Transverse colon (tissue), 3 donors: Measurements from ENCODE around the gene ANGPTL2.

Experiments
- POLR2A ChIP-seq: fragments of 450-650 bp; IDR thresholded peaks from one replicate; pipeline ENCODE4 v1.6.1; 2016; ENCODE audit warnings: antibody characterized with exemption, mild to moderate bottlenecking, moderate library complexity
- TF ChIP-seq, protein P1 (sequence below), 5 experiments: fragments of 200-600 bp in 3 of 5; fragments of 450-650 bp in 2 of 5; sonication (generic) in 3 of 5; IDR thresholded peaks; 1 replicate in 2 of 5; 2 replicates in 3 of 5; pipeline ENCODE4 v1.5.1; 2016 to 2017; ENCODE audit warnings: antibody characterized with exemption in 5 of 5, inconsistent platforms in 3 of 5, mild to moderate bottlenecking in 2 of 5, moderate library complexity in 1 of 5

DNA sequence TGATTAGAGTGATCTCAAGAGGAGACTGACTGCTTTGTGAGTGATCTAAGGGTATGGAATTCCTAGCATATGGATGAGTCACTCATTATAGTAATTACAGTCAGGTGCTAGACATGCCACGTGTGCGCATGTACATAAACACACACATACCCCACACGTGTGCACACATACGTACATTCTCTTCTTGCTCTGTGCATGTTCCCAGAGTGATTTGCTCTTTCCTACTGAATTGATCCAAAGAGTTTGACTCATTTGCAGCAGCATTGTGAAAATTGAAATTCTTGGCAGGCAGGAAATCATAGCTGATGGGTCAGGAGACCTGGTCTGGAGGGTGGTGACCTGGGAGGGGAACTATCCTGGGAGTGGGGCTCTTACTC is 63.8 kb downstream of the ANGPTL2 start:
- no peak for TF ChIP-seq POLR2A
- TF ChIP-seq, protein P1, sequence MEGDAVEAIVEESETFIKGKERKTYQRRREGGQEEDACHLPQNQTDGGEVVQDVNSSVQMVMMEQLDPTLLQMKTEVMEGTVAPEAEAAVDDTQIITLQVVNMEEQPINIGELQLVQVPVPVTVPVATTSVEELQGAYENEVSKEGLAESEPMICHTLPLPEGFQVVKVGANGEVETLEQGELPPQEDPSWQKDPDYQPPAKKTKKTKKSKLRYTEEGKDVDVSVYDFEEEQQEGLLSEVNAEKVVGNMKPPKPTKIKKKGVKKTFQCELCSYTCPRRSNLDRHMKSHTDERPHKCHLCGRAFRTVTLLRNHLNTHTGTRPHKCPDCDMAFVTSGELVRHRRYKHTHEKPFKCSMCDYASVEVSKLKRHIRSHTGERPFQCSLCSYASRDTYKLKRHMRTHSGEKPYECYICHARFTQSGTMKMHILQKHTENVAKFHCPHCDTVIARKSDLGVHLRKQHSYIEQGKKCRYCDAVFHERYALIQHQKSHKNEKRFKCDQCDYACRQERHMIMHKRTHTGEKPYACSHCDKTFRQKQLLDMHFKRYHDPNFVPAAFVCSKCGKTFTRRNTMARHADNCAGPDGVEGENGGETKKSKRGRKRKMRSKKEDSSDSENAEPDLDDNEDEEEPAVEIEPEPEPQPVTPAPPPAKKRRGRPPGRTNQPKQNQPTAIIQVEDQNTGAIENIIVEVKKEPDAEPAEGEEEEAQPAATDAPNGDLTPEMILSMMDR (IDR thresholded peaks at IDR 0.05) = no peak
